ENCODE measurements around the gene FOXP1.

FOXP1 gene

DNA sequence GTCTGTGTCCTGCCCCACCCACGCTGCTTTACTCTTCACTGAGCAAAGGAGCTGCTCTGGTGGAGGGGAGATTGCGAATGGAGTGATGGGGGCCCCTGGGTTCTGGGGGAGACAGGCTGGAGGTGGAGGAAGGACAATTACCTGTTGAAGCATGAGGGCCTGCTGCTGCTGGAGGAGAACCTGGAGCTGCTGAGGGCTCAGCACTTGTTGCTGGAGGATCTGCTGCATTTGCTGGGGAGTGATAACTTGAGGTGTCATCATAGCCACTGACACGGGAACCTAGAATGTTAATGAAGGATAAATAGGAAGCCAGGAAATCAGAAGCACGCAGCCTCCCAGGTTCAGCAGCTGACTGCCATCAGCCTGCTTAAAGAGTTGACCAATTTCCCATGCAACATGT lies 530.0 kb downstream of the FOXP1 start:
- no peaks in the 10 kb centered on the region for H3K79me2 ChIP-seq (ENCODE audit: insufficient read depth, low read length)
- H2AFZ ChIP-seq (ENCODE audit: low read depth, low read length, severe bottlenecking) = no peak overlapping the region
- no peaks in the 10 kb centered on the region for H3K9me2 ChIP-seq (replicated peaks; ENCODE audit: insufficient read depth, low read length)
- H3K4me2 ChIP-seq (ENCODE audit: low read depth, low read length, poor library complexity, severe bottlenecking) = no peak overlapping the region
- no peaks in the 10 kb centered on the region for H3K36me3 ChIP-seq (ENCODE audit: low read length)
- H3K4me3 ChIP-seq (ENCODE audit: insufficient read depth, low read length, poor library complexity, severe bottlenecking) = no peak overlapping the region
- TF ChIP-seq, protein P1, sequence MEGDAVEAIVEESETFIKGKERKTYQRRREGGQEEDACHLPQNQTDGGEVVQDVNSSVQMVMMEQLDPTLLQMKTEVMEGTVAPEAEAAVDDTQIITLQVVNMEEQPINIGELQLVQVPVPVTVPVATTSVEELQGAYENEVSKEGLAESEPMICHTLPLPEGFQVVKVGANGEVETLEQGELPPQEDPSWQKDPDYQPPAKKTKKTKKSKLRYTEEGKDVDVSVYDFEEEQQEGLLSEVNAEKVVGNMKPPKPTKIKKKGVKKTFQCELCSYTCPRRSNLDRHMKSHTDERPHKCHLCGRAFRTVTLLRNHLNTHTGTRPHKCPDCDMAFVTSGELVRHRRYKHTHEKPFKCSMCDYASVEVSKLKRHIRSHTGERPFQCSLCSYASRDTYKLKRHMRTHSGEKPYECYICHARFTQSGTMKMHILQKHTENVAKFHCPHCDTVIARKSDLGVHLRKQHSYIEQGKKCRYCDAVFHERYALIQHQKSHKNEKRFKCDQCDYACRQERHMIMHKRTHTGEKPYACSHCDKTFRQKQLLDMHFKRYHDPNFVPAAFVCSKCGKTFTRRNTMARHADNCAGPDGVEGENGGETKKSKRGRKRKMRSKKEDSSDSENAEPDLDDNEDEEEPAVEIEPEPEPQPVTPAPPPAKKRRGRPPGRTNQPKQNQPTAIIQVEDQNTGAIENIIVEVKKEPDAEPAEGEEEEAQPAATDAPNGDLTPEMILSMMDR (IDR thresholded peaks at IDR 0.05; ENCODE audit: insufficient read depth, low read length, poor library complexity, severe bottlenecking) = no peak
- TF ChIP-seq EZH2phosphoT487 (conservative IDR thresholded peaks at IDR 0.05; ENCODE audit: low read length) = no peak
- H3K9me3 ChIP-seq (ENCODE audit: insufficient read depth, low read length) = no peaks in the 10 kb centered on the region
- 0 out of 2 replicates have a peak, but pooled peaks cover 7% of the 10 kb centered on the region for H4K20me1 ChIP-seq (ENCODE audit: low read depth, low read length)
- H3K27ac ChIP-seq (ENCODE audit: low read depth, low read length) = no peak overlapping the region
- no peaks in the 10 kb centered on the region for H3K27me3 ChIP-seq (ENCODE audit: low read length)
- H3K9ac ChIP-seq (ENCODE audit: low read length) = no peak overlapping the region
- no peaks in the 10 kb centered on the region for H3F3A ChIP-seq (ENCODE audit: insufficient read depth)

DNA sequence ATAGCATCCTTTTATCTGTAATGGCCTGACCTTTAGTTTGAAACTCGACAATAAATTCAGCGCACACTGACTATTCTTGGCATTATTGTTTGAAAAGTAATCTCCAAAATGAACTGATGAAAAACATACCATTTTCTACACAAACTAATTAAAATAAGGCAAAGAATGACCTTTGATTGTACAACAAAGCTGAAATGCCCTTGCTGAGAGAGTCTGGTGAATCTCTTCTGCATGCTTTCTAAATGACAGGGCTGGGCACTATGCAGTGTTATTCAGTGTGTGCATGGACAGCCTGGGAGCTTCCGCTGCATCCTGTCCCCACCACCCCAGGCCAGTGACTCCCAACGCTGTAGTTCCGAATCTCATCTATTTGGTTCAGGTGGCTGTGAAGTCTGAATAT lies 530.8 kb downstream of the FOXP1 start:
- H3K27ac ChIP-seq (ENCODE audit: low read depth, low read length) = no peak overlapping the region

DNA sequence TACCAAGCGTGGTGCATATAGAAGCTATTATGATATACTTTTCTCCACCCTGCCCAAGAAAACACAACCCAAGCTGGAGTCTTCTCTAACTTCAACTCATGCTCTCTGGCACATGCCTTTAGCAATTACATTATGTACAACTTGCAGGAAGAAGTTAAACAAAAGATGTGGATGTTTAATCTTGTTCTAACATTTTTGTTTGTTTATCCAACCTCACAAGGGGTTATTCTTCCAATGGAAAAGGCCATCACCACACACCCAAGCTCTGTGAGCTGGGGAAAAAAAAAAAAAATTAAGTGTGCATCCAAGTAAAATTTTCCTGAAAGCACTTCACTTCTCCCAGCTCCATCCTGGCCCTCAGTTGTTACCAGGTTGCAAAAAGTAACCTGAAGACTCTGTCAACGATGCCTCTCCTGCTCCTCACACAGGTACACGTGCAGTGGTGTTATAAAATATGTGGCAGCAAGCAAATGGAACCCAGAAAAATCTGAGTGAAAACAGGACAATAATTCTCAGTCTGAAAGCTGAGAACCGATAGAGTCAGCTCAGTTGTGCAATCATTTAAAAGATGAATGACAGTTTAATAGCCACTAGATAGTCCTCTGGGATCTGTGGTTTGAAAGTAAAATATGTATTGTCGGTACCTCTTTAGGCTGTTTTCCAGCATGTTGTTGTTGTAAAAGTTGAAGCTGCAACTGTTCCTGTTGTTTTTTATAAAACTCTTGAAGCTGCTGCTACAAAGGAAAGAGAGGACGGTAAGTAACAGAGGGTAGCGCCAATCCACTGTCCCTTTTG lies 531.4 kb downstream of the FOXP1 start:
- H3K9me3 ChIP-seq (ENCODE audit: insufficient read depth, low read length) = no peaks in the 10 kb centered on the region
- no peak overlapping the region for H3K27ac ChIP-seq (ENCODE audit: low read depth, low read length)
- H3K27me3 ChIP-seq (ENCODE audit: low read length) = no peaks in the 10 kb centered on the region
- 0 out of 2 replicates have a peak, but pooled peaks cover 4% of the 10 kb centered on the region for H4K20me1 ChIP-seq (ENCODE audit: low read depth, low read length)
- H3K36me3 ChIP-seq (ENCODE audit: low read length) = no peaks in the 10 kb centered on the region
- no peak overlapping the region for H2AFZ ChIP-seq (ENCODE audit: low read depth, low read length, severe bottlenecking)
- no peaks in the 10 kb centered on the region for H3K9me2 ChIP-seq (replicated peaks; ENCODE audit: insufficient read depth, low read length)
- H3K79me2 ChIP-seq (ENCODE audit: insufficient read depth, low read length) = no peaks in the 10 kb centered on the region
- TF ChIP-seq, protein P1 (IDR thresholded peaks at IDR 0.05; ENCODE audit: insufficient read depth, low read length, poor library complexity, severe bottlenecking) = no peak
- TF ChIP-seq EZH2phosphoT487 (conservative IDR thresholded peaks at IDR 0.05; ENCODE audit: low read length) = no peak
- H3K4me2 ChIP-seq (ENCODE audit: low read depth, low read length, poor library complexity, severe bottlenecking) = no peak overlapping the region
- no peak overlapping the region for H3K4me3 ChIP-seq (ENCODE audit: insufficient read depth, low read length, poor library complexity, severe bottlenecking)
- H3K9ac ChIP-seq (ENCODE audit: low read length) = no peak overlapping the region
- H3F3A ChIP-seq (ENCODE audit: insufficient read depth) = no peaks in the 10 kb centered on the region

More for the DNA sequence above, 530.8 kb downstream of the FOXP1 start:
- Histone ChIP-seq H3K36me3 (ENCODE audit: low read length) (no peaks in the 10 kb centered on the region), H3K4me3 (ENCODE audit: insufficient read depth, low read length, poor library complexity, severe bottlenecking) (no peak overlapping the region), H3K9ac (ENCODE audit: low read length) (no peak overlapping the region), H3F3A (ENCODE audit: insufficient read depth) (no peaks in the 10 kb centered on the region), H2AFZ (ENCODE audit: low read depth, low read length, severe bottlenecking) (no peak overlapping the region), H3K27me3 (ENCODE audit: low read length) (no peaks in the 10 kb centered on the region), H3K9me2 (replicated peaks; ENCODE audit: insufficient read depth, low read length) (no peaks in the 10 kb centered on the region), H3K79me2 (ENCODE audit: insufficient read depth, low read length) (no peaks in the 10 kb centered on the region), H3K9me3 (ENCODE audit: insufficient read depth, low read length) (no peaks in the 10 kb centered on the region), H3K4me2 (ENCODE audit: low read depth, low read length, poor library complexity, severe bottlenecking) (no peak overlapping the region), H4K20me1 (ENCODE audit: low read depth, low read length) (0 out of 2 replicates have a peak, but pooled peaks cover 7% of the 10 kb centered on the region)
- TF ChIP-seq, protein P1 (IDR thresholded peaks at IDR 0.05; ENCODE audit: insufficient read depth, low read length, poor library complexity, severe bottlenecking) = no peak
- TF ChIP-seq EZH2phosphoT487 (conservative IDR thresholded peaks at IDR 0.05; ENCODE audit: low read length) = no peak

Data from SU-DHL-6 (cell line).